Left lung (tissue), 10 donors: ENCODE results near the gene FAP. TPM values are rescaled to one million over a fixed set of nuclear protein-coding genes. Genes with fewer than 3 reads are reported as not detected.
A peak's percentile ranks its signal among the peaks of the same experiment; 100 is the strongest.

ENCODE experiments used
- ATAC-seq: fragments of 200-7000 bp; cut with Tn5 transposase; one replicate; pipeline ENCODE4 v1.9.1; 2020; ENCODE audit warnings: moderate library complexity
- DNase-seq, 4 donors: peaks; one replicate each; pipeline ENCODE4 v3.0.0-alpha.2; 2013 to 2020
- H3K27ac ChIP-seq, 2 donors: fragments of 200-600 bp; sonication (generic) in 1 of 2; one replicate each; pipeline versions ENCODE4 v1.5.0 to v1.8.0; 2020 to 2021
- H3K27me3 ChIP-seq, 2 donors: fragments of 200-600 bp; sonication (generic) in 1 of 2; one replicate each; pipeline versions ENCODE4 v1.5.0 to v1.8.0; 2020 to 2021
- H3K36me3 ChIP-seq, 2 donors: fragments of 200-600 bp; sonication (generic) in 1 of 2; one replicate each; pipeline versions ENCODE4 v1.5.0 to v1.8.0; 2020 to 2021
- H3K4me1 ChIP-seq, 2 donors: fragments of 200-600 bp; one replicate each; pipeline ENCODE4 v1.8.0; 2021
- H3K4me3 ChIP-seq, 2 donors: fragments of 200-600 bp; sonication (generic) in 1 of 2; one replicate each; pipeline versions ENCODE4 v1.5.0 to v1.8.0; 2020 to 2021; ENCODE audit warnings: mild to moderate bottlenecking in 1 of 2
- H3K9me3 ChIP-seq, 2 donors: fragments of 200-600 bp; sonication (generic) in 1 of 2; one replicate each; pipeline versions ENCODE4 v1.5.0 to v1.8.0; 2020 to 2021
- intact Hi-C, 2 donors: fragments of 100-400 bp; cut with DNase I; formaldehyde crosslinking; loops; one replicate each; pipeline versions ENCODE4 v1.11.2 to v1.14.2; 2022
- polyA plus RNA-seq, 6 donors: library from polyadenylated mRNA; unstranded; fragments of 120-200 nt; gene quantifications; one replicate each; pipeline ENCODE4 v1.2.1, GENCODE V29; 2013; ENCODE audit not compliant: insufficient read length in 6 of 6
- total RNA-seq, 2 donors: library from RNA; stranded (reverse); fragmentation: NEBNext Ultra II Directional; extraction: Animal tissue kit (Norgen Biotek cat#: 25700); gene quantifications; one replicate each; pipeline ENCODE4 v1.2.1, GENCODE V29; 2021
- TF ChIP-seq, protein P1 (sequence below), 2 donors: fragments of 200-600 bp; sonication (generic) in 1 of 2; IDR thresholded peaks; one replicate each; pipeline versions ENCODE4 v1.5.0 to v1.8.0; 2021; ENCODE audit warnings: antibody characterized with exemption in 2 of 2
- donor health status: DM: no; HTN: yes; CAD: no.
- donor health status: DM: no; HTN: no; CAD: no.

Gene FAP
- total and polyA plus RNA-seq, 8 donors = 15.0 to 43.7 (median 25.4) TPM

DNA sequence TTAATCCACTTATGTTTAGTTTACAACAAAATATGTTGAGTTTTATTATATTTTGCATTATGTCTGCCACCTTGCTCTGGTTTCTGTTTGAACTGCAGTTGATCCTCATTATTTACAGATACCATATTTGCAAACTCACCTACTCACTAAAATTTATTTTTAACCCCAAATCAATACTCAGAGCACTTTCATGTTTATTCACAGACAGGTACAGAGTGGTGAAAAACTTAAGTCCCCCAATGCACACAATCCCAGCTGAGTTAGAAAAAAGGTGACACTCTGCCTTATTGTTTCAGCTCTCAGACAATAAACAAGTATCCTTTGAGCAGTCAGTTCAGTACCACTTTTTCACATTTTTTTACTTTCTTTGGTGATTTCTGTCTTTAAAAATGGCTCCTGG, 104.9 kb downstream of the FAP start:
- no peak overlapping the region for H3K4me3 ChIP-seq
- no peak overlapping the region for H3K27ac ChIP-seq
- H3K9me3 ChIP-seq = no peaks in the 10 kb centered on the region
- peaks cover 0 to 8% of the 10 kb centered on the region in 2 donors for H3K27me3 ChIP-seq
- no peaks in the 10 kb centered on the region for H3K36me3 ChIP-seq
- ATAC-seq = no peak
- no peak for DNase-seq
- intact Hi-C loops = no loop called here
- TF ChIP-seq, protein P1, sequence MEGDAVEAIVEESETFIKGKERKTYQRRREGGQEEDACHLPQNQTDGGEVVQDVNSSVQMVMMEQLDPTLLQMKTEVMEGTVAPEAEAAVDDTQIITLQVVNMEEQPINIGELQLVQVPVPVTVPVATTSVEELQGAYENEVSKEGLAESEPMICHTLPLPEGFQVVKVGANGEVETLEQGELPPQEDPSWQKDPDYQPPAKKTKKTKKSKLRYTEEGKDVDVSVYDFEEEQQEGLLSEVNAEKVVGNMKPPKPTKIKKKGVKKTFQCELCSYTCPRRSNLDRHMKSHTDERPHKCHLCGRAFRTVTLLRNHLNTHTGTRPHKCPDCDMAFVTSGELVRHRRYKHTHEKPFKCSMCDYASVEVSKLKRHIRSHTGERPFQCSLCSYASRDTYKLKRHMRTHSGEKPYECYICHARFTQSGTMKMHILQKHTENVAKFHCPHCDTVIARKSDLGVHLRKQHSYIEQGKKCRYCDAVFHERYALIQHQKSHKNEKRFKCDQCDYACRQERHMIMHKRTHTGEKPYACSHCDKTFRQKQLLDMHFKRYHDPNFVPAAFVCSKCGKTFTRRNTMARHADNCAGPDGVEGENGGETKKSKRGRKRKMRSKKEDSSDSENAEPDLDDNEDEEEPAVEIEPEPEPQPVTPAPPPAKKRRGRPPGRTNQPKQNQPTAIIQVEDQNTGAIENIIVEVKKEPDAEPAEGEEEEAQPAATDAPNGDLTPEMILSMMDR (IDR thresholded peaks at IDR 0.05) = no peak
- no peaks in the 10 kb centered on the region for H3K4me1 ChIP-seq

DNA sequence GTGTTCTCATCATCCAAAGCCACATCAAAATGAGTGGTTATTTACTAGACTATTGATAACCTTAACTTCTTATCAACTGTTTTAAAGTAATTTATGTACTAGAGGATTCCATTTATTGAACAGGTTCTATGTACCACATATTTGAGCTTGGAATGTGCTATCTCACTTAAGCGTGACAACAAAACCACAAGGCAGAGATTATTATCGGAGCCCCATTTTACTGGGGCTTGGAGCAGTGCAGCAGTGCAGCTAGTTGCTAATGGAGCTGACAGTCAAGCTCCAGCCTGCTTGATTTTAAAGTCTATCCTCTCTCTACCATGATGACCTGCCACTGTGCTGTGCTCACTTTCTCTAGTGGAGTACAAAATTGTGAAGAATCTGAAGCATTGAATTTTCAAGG, 115.8 kb downstream of the FAP start:
- ATAC-seq (no peak), DNase-seq (no peak)
- H3K4me3 ChIP-seq = no peak overlapping the region
- H3K27ac ChIP-seq = no peak overlapping the region
- TF ChIP-seq, protein P1 (IDR thresholded peaks at IDR 0.05) = no peak
- no peaks in the 10 kb centered on the region for H3K36me3 ChIP-seq
- H3K27me3 ChIP-seq = no peaks in the 10 kb centered on the region
- H3K9me3 ChIP-seq = no peaks in the 10 kb centered on the region
- peaks cover 0 to 5% of the 10 kb centered on the region in 2 donors for H3K4me1 ChIP-seq
- intact Hi-C loops = loop anchor here in 1 of 2 donors (10.0 kb wide), 1 partner anchor 123 kb away; no protein-coding TSS in a partner anchor

DNA sequence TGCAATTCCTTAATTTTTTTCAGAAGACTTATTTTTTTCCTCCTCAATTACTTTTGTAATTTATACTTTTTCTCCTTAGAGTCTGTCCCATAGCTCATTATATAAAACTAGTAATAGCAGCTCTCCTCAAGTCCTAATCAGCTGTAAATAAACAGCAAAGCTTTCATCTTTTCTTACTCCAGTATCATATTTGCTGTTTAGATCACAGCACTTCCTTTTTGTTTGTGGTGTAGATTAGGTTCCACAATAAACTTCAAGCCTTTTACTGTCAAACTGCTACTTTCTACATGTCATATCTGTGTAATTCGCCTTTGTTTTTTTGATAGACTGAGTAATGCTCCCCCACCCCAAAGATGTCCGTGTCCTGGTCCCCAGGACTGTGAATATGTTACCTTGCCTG, 116.7 kb downstream of the FAP start:
- TF ChIP-seq, protein P1 (IDR thresholded peaks at IDR 0.05) = no peak
- no peaks in the 10 kb centered on the region for H3K27me3 ChIP-seq
- H3K4me3 ChIP-seq = no peak overlapping the region
- no peaks in the 10 kb centered on the region for H3K9me3 ChIP-seq
- no peak overlapping the region for H3K27ac ChIP-seq
- ATAC-seq (no peak), DNase-seq (no peak)
- peaks cover 0 to 5% of the 10 kb centered on the region in 2 donors for H3K4me1 ChIP-seq
- intact Hi-C loops = loop anchor here in 1 of 2 donors (10.0 kb wide), 1 partner anchor 122 kb away; no protein-coding TSS in a partner anchor
- no peaks in the 10 kb centered on the region for H3K36me3 ChIP-seq

DNA sequence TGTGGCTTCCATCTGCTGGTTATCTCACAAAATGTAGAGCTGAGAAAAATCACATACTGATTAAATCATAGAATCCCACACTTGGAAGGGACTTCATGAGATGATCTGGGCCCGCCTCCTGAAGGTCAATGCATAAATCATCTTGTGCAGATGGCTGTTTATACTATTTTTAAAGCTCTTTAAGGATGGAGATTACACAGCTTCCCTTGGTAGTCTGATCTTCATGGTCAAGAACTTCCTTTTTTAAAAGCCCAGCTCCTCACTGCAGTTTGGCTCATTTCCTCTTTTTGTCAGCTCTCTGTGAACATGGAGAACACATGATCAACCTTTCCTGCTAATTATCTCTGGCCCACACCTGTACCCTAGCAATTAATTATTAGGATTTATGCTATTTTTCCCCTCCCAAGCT, 117.1 kb downstream of the FAP start:
- intact Hi-C loops = loop anchor here in 1 of 2 donors (10.0 kb wide), 1 partner anchor 121 kb away; no protein-coding TSS in a partner anchor
- ATAC-seq (peak; percentile 36), DNase-seq (peak in 1 of 4 donors; percentile 14)
- H3K27ac ChIP-seq = no peak overlapping the region
- H3K4me3 ChIP-seq = no peak overlapping the region
- H3K9me3 ChIP-seq = no peaks in the 10 kb centered on the region
- H3K4me1 ChIP-seq = peaks cover 0 to 5% of the 10 kb centered on the region in 2 donors
- no peaks in the 10 kb centered on the region for H3K36me3 ChIP-seq
- H3K27me3 ChIP-seq = no peaks in the 10 kb centered on the region
- TF ChIP-seq, protein P1 (IDR thresholded peaks at IDR 0.05) = no peak

DNA sequence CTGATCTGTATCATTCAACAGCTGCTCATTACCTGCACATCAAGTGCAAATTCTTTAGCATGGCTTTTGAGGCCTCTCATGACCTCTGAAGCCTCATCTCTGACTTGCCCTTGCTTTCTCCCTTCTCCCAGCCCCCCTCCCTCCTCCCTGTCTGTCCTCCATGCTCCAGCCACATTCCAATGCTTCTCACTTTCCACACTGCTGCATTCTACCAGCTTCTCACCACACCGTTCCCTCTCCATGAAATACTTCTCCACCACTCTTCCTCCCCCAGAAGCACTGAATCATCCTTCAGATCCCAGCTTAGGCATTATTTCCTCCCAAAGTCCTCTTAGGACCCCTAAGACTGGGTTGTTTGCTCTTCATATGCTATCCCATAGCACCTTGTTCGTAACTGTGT, 118.1 kb downstream of the FAP start:
- DNase-seq (no peak), ATAC-seq (no peak)
- no peak overlapping the region for H3K4me3 ChIP-seq
- no peaks in the 10 kb centered on the region for H3K36me3 ChIP-seq
- intact Hi-C loops = loop anchor here in 1 of 2 donors (10.0 kb wide), 1 partner anchor 120 kb away; no protein-coding TSS in a partner anchor
- TF ChIP-seq, protein P1 (IDR thresholded peaks at IDR 0.05) = no peak
- H3K9me3 ChIP-seq = no peaks in the 10 kb centered on the region
- H3K27ac ChIP-seq = no peak overlapping the region
- peaks cover 0 to 5% of the 10 kb centered on the region in 2 donors for H3K4me1 ChIP-seq
- H3K27me3 ChIP-seq = no peaks in the 10 kb centered on the region
